Fibroblast of skin of left biceps (primary cell): ENCODE measurements around the gene NAV2.

ENCODE experiments used
- DNase-seq, 2 experiments: peaks; one replicate each; pipeline ENCODE4 v3.0.0-alpha.2; 2013; ENCODE audit warnings: low read depth in 2 of 2

Gene NAV2, protein sequence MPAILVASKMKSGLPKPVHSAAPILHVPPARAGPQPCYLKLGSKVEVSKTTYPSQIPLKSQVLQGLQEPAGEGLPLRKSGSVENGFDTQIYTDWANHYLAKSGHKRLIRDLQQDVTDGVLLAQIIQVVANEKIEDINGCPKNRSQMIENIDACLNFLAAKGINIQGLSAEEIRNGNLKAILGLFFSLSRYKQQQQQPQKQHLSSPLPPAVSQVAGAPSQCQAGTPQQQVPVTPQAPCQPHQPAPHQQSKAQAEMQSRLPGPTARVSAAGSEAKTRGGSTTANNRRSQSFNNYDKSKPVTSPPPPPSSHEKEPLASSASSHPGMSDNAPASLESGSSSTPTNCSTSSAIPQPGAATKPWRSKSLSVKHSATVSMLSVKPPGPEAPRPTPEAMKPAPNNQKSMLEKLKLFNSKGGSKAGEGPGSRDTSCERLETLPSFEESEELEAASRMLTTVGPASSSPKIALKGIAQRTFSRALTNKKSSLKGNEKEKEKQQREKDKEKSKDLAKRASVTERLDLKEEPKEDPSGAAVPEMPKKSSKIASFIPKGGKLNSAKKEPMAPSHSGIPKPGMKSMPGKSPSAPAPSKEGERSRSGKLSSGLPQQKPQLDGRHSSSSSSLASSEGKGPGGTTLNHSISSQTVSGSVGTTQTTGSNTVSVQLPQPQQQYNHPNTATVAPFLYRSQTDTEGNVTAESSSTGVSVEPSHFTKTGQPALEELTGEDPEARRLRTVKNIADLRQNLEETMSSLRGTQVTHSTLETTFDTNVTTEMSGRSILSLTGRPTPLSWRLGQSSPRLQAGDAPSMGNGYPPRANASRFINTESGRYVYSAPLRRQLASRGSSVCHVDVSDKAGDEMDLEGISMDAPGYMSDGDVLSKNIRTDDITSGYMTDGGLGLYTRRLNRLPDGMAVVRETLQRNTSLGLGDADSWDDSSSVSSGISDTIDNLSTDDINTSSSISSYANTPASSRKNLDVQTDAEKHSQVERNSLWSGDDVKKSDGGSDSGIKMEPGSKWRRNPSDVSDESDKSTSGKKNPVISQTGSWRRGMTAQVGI (N-terminal part only)

DNA sequence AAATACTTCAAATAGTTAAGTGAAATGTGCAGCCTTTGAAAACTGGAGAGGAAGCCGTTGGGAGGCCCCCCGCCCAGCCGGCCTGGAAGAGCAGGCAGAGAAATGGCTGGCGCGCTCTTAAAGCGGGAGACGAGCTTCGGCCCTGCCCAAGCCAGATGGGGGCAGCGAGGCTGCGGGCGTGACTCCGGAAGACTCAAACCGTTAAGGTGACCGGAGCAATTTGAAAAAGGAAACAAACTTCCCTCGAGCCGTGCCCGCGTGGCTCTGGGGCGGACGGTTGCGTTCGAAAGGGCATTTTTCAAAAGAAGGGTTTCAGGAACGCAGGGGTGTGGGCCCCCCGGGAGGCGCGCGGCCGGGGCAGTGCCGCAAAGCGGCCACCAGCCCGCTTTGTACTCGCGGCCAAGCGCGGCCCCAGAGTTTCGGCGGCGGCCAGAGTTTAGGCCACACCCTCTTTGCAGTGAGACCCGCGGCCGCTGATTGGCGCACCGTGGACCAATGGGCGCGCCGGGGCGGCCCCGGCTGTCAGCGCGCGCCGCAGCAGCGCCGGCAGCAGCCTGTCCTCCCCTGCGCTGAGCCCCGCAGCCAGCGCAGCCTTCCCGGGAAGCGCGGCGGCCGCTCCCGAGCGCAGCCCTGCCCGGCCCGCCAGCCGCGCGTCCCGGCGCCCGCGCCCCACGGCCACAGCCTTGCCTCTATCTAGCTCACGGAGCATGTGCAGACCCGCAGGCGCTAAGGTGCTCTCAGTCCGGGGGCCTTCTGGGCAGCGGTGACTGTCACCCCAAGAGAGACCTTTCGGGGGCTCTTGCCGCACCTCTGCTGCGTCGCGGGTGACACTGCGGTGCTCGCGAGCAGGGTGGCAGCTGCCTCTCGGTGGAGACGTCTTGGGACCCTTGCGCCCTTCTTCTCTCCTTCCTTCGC lies at the start of gene NAV2:
NAV2 (plus strand) TSS at position 557 of the 915 bp plus-strand sequence. CDS start 859 bp downstream, outside the sequence.
- DNase-seq: peak; percentile 74 to 76

GRCh38 chr11:19663206-19663605 lies 49.4 kb upstream of the NAV2 start:
- no peak for DNase-seq

GRCh38 chr11:19664886-19665548 lies 47.6 kb upstream of the NAV2 start:
- DNase-seq: no peak

DNA sequence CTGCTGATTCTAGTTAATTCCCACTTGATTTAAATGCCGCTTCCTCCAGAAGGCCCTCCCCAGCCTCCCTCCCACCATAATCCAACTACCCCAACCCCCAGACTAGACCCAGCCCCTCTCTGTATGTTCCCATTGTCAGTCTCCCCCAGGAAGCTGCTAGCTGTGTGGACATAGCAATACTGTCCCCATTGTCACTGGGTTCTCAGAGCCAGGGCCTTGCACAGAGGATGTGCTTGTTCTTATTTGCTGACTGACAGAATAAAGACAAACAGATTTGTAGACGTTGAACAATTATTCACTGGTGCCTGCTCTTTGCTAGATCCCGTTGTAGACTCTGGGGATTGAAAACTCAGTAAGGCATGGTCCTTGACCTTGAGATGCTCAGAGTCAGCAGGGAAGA lies 45.7 kb upstream of the NAV2 start:
- no peak for DNase-seq

DNA sequence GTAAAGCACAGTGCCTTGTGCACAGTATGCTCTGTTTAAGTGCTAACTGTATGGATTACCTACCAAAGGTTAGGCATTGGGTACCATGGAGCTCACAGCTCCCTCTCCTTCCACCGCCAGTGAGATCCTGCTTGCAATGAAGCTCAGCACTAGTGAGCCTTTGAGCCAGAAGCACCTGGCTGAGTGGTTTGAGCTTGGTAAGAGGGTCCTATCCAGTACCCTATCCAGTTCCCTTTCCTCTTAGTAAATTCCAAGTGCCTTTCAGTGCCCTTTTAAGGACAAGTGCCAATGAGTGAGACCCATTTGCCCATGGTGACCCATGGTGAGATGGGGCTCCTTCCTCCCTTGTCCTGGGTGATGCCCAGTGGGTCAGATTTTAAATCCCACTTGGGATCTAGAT lies 43.1 kb upstream of the NAV2 start:
- DNase-seq: no peak

GRCh38 chr11:19670030-19670791 lies 42.4 kb upstream of the NAV2 start:
- no peak for DNase-seq

- no peak for DNase-seq
Observed at GRCh38 chr11:19672586-19673206, 39.9 kb upstream of the NAV2 start.

- no peak for DNase-seq
Observed at GRCh38 chr11:19673924-19674729, 38.5 kb upstream of the NAV2 start.

- no peak for DNase-seq
Observed at GRCh38 chr11:19674836-19675235, 37.8 kb upstream of the NAV2 start.

GRCh38 chr11:19675397-19675796 lies 37.2 kb upstream of the NAV2 start:
- DNase-seq: no peak

GRCh38 chr11:19676475-19677380 lies 35.9 kb upstream of the NAV2 start:
- DNase-seq: no peak

DNA sequence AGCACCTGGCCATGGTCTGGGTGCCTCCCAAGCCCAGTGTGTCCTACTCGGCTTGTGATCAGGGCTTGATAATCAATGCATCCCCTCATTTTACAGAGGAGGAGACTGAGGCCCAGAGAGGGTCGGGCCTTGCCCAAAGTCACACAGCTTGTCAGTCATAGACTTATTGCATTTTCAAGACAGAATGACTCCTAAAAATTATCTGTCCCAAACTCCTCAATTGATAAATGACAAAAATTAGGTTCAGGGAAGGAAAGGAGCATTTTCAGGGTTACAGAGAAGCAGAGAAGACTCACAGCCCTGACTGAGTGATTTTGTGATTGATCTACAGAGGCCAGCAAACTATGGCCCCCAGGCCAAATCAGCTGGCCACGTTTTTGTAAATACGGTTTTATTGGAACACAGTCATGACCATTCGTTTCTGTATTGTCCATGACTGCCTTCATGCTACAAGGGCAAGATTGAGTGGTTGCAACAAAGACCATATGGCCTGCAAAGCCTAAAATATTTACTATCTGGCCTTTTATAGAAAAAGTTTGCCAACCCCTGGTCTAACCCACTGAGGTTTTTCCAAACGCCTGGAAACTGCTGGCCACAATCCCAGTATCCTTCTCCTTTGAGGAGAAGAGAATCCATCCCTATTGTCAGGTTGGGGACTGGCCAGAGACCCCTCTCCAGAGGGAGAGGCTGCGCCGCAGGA lies 35.1 kb upstream of the NAV2 start:
- no peak for DNase-seq

DNA sequence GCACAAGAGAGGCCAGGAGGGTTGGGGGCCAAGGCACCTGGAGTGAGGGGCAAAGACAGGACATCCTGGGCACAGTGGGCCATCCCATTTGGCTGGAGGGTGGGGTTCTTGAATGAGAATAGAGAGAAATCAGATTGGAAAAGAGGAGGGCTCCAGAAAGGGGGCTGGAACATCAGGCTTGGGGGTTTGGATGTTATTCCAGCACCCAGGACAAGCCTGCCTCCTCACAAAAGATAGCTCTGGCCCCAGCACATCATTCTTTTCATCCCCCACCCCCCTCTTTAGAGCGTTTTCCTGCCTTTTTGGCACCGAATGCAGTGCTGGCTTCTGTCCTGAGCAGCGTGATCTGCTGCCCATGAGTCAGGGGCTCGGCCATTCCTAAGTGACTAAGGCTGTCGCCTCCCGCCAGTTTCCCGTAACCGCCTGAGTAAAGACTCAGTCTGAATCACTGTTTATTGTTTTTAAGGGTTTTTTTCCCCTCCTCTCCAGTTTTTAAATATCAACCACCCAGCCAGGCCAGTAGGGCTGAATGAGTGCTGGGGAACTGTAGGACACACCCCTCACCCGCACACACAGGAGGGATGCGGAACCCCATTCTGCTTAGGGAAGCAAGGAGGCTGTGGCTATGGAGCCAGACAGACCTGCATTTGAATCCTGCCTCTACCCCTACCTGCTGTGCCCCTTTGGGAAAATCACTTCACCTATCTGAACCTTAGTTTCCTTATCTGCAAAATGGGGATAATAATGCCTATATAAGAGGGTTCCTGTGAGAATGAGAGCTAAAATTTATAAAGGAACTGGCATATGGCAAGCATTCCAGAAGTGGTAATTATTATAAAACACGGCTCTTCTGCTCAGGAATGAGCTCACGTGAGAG lies 32.4 kb upstream of the NAV2 start:
- DNase-seq: peak; percentile 97 to 98

DNA sequence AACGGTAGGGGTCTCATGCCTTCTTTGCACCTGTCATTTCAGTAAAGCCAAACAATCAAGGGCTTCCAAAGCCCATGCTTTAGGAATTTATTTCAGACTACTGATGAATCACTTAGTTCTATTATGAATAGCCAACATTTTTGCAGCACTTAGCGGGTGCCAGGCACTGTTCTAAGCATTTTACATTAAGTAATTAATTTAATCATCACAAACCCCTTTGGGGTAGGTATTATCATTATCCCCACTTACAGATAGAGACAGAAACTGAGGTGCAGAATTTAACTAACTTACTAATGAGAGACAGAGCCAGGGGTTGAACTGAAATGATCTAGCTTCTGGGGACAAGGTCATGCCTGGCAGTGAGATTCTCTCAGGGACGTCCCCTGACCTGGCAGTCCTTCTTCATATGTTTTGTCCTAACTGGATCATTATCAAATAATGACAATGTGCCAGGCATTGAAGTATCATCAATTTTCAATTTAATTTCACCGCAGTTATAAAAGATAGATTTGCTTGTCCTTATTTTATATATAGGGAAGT lies 31.7 kb upstream of the NAV2 start:
- no peak for DNase-seq

- no peak for DNase-seq
Observed at GRCh38 chr11:19683141-19683805, 29.4 kb upstream of the NAV2 start.
